GM12873 (cell line): ENCODE data around the gene P2RY6.

ENCODE experiments used
- CTCF ChIP-seq: IDR thresholded peaks from 2 replicates; pipeline ENCODE4 v1.5.1; 2012; ENCODE audit warnings: low read depth, mild to moderate bottlenecking, moderate library complexity, low read length, control low read depth; ENCODE audit not compliant: insufficient read depth; ENCODE audit errors: missing control alignments

Gene P2RY6

DNA sequence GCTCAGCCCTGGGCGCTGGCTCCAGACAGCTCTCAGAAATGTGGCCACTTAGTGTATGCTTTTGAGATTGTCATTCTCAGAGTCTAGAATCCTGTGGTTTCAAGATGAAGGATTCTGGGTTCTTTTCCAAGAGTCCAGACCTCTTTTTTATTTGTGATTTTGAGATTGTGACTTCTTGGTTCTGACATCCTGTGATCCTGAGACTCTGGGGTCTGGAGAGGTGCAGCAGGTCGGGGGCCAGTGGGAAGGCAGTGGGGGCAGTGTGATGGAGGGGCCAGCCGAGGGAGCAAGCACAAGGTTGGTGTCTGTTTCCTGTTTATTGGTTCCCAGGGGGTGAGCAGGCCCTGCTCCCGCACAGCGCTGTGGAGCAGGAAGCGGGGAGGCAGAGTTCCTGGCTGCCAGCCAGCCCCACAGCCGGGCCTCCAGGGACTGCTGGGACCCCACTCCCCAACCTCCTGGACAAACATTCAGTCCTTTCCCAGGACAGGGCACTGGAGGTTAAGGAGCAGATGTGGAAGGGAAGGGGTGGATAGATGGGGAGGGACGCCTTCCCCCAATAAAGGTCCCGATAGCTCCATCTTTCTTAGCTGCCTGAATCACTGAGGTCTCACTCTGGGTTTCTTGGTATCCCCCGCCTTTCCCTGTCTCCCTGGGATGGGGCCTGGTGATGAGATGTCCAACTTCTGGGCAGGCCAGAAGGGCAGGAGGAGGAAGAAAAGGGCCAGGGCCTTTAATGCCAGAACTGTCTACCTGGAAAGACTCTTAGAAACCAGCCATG is 49.7 kb downstream of the P2RY6 start:
- no peak for TF ChIP-seq CTCF

GRCh38 chr11:73322382-73323306 is 50.5 kb downstream of the P2RY6 start:
- TF ChIP-seq CTCF, result no peak

DNA sequence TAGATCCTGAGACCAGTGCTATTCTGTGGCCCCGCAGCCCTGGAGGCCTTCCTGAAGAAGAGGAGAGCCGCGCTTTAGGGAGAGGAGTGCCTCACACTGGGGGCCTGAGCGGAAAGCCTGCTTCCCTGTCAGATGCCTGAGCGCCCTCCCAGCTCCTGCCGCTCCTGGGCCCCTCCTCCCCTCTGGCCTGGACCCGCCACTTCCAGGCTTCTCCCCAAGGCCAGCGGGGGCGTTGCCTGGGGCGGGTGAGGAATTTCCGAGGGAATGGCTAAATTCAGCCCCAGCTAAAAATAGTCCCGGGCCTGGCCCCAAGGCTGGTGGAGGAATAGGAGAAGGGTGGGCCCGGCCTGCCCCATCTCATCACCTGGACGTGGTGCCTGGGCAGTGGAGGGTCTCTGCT is 51.3 kb downstream of the P2RY6 start:
- no peak for TF ChIP-seq CTCF

GRCh38 chr11:73324116-73324515 is 52.0 kb downstream of the P2RY6 start:
- no peak for TF ChIP-seq CTCF

DNA sequence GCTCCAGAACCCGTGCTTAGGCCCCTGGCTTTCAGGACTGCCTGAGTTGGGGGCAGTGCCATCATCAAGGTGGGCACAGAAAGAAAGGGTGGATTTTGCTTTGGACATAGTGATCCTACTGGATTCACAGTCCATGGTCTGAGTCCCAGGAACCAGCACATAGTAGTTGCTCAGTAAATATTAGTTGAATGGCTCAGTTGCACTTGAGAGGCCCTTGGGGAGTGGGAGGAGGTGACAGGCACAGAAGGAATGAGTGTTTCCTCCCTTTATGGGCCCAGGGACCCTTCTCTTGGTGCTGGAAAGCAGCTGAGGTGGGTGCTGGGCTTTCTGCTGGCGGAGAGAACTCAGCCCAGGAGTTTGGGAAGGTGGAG is 52.5 kb downstream of the P2RY6 start:
- TF ChIP-seq CTCF, result no peak

GRCh38 chr11:73325036-73325981 is 53.2 kb downstream of the P2RY6 start:
- TF ChIP-seq CTCF, result no peak
